ENCODE data around the gene EPHA3. TPM values are rescaled to one million over a fixed set of nuclear protein-coding genes. Genes with fewer than 3 reads are reported as not detected.

EPHA3 gene
- total and polyA plus RNA-seq, 2 of the 4 experiments (the other 2 are of a cell fraction): 0.10 to 0.18 TPM

DNA sequence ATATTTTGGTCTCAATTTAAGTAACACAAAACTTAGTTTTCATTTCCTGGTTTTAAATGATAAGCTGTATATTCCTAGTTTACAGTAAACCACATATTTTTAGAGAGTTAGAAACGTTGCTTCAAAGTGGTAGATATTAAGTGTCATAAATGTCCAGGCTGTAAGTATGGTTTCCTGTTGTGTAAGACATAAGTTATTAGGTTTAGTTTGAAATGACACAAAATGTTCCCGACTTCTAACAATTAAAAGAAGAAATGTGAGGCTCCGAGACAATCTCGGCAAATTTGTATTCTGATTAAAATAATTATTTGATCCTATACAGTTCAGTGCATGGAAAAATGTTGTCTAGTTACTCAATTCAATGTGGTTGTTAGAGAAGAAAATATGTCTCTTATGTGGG, 387.3 kb downstream of the EPHA3 start:
- no peak overlapping the region for H2AK5ac ChIP-seq (ENCODE audit: low read depth, low read length)
- no CpG with 5 or more reads among the region's 4 CpGs for WGBS, 2 experiments (ENCODE audit: extremely low coverage in 2 of 2, insufficient read length in 1 of 2)
- no peak for ATAC-seq (ENCODE audit: low read depth)
- no peak for DNase-seq
- dilution Hi-C loops (cut with HindIII; ENCODE audit: low sequenced_read_pairs, unreplicated experiment) (no loop called here), in situ Hi-C loops (cut with MboI; ENCODE audit: low sequenced_read_pairs) (no loop called here), intact Hi-C loops (cut with micrococcal nuclease) (no loop called here)
- no peak overlapping the region for H2BK20ac ChIP-seq (ENCODE audit: low read depth, low read length)
- no peak overlapping the region for H4K8ac ChIP-seq (ENCODE audit: low read depth in 2 of 2, low read length in 2 of 2)
- H3K9me1 ChIP-seq (ENCODE audit: insufficient read depth, low read length): no peaks in the 10 kb centered on the region
- H4K5ac ChIP-seq (ENCODE audit: low read depth, low read length): no peak overlapping the region
- no peaks in the 10 kb centered on the region for H3K9me3 ChIP-seq (ENCODE audit: control insufficient read depth, insufficient read depth, low read length)
- no peak overlapping the region for H3K4me2 ChIP-seq (ENCODE audit: low read depth, low read length)
- no peak overlapping the region for H3K4ac ChIP-seq (ENCODE audit: low read depth, low read length)
- no peak overlapping the region for H2AFZ ChIP-seq (replicated peaks; ENCODE audit: low read length, poor library complexity)
- no peak for TF ChIP-seq SMC3 (IDR thresholded peaks at IDR 0.05; ENCODE audit: low read depth, low read length)
- no peak for TF ChIP-seq FOS (IDR thresholded peaks at IDR 0.05; ENCODE audit: low read depth, low read length)
- TF ChIP-seq, protein P1, sequence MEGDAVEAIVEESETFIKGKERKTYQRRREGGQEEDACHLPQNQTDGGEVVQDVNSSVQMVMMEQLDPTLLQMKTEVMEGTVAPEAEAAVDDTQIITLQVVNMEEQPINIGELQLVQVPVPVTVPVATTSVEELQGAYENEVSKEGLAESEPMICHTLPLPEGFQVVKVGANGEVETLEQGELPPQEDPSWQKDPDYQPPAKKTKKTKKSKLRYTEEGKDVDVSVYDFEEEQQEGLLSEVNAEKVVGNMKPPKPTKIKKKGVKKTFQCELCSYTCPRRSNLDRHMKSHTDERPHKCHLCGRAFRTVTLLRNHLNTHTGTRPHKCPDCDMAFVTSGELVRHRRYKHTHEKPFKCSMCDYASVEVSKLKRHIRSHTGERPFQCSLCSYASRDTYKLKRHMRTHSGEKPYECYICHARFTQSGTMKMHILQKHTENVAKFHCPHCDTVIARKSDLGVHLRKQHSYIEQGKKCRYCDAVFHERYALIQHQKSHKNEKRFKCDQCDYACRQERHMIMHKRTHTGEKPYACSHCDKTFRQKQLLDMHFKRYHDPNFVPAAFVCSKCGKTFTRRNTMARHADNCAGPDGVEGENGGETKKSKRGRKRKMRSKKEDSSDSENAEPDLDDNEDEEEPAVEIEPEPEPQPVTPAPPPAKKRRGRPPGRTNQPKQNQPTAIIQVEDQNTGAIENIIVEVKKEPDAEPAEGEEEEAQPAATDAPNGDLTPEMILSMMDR (conservative IDR thresholded peaks at IDR 0.05; ENCODE audit: low read depth, low read length): no peak
- no peak for TF ChIP-seq MXI1 (IDR thresholded peaks at IDR 0.05; ENCODE audit: borderline replicate concordance, low read depth, low read length)
- TF ChIP-seq RAD21 (IDR thresholded peaks at IDR 0.05; ENCODE audit: low read length): no peak
- no peak for TF ChIP-seq NFE2L2 (IDR thresholded peaks at IDR 0.05; ENCODE audit: low read depth, low read length)
- no peak for TF ChIP-seq MAZ (IDR thresholded peaks at IDR 0.05; ENCODE audit: borderline replicate concordance, low read depth, low read length)
- TF ChIP-seq, protein P2, sequence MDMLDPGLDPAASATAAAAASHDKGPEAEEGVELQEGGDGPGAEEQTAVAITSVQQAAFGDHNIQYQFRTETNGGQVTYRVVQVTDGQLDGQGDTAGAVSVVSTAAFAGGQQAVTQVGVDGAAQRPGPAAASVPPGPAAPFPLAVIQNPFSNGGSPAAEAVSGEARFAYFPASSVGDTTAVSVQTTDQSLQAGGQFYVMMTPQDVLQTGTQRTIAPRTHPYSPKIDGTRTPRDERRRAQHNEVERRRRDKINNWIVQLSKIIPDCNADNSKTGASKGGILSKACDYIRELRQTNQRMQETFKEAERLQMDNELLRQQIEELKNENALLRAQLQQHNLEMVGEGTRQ (IDR thresholded peaks at IDR 0.05; ENCODE audit: low read depth, low read length): no peak
- TF ChIP-seq BHLHE40 (IDR thresholded peaks at IDR 0.05; ENCODE audit: low read depth, low read length): no peak
- no peak for TF ChIP-seq RCOR1 (IDR thresholded peaks at IDR 0.05; ENCODE audit: insufficient replicate concordance, low read length)
- no peak for TF ChIP-seq MAFK (IDR thresholded peaks at IDR 0.05; ENCODE audit: low read depth, low read length)
- TF ChIP-seq, protein P3, sequence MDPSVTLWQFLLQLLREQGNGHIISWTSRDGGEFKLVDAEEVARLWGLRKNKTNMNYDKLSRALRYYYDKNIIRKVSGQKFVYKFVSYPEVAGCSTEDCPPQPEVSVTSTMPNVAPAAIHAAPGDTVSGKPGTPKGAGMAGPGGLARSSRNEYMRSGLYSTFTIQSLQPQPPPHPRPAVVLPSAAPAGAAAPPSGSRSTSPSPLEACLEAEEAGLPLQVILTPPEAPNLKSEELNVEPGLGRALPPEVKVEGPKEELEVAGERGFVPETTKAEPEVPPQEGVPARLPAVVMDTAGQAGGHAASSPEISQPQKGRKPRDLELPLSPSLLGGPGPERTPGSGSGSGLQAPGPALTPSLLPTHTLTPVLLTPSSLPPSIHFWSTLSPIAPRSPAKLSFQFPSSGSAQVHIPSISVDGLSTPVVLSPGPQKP (IDR thresholded peaks at IDR 0.05; ENCODE audit: borderline replicate concordance, low read depth, low read length): no peak
- no peak for TF ChIP-seq RFX5 (IDR thresholded peaks at IDR 0.05; ENCODE audit: low read depth, low read length)
- TF ChIP-seq POLR2A (IDR thresholded peaks at IDR 0.05; ENCODE audit: low read depth, low read length): no peak
- TF ChIP-seq CEBPB (IDR thresholded peaks at IDR 0.05; ENCODE audit: low read depth, low read length): no peak
- no peak for TF ChIP-seq CHD1 (IDR thresholded peaks at IDR 0.05; ENCODE audit: low read depth, low read length)
- no peaks in the 10 kb centered on the region for H3K79me1 ChIP-seq (ENCODE audit: low read depth in 1 of 2, low read length in 2 of 2)
- no TSS peak for BruUV-seq (replicated peaks)
- H4K20me1 ChIP-seq (ENCODE audit: insufficient read depth, low read length): no peaks in the 10 kb centered on the region
- ChIA-PET POLR2A (ENCODE audit: unreplicated experiment) (no interaction called here), CTCF (no interaction called here)
- no peak overlapping the region for H2BK15ac ChIP-seq (ENCODE audit: low read depth, low read length)
- no peak overlapping the region for H3K23ac ChIP-seq (ENCODE audit: low read depth, low read length)
- H4K91ac ChIP-seq (ENCODE audit: insufficient read depth, low read depth, low read length): no peak overlapping the region
- no peak overlapping the region for H2BK120ac ChIP-seq (ENCODE audit: low read depth, low read length)
- H3K56ac ChIP-seq (ENCODE audit: extremely low read depth, insufficient read depth, low read length): no peak overlapping the region
- H2AK9ac ChIP-seq (replicated peaks; ENCODE audit: low read depth, low read length, poor library complexity): no peak overlapping the region
- H3K27me3 ChIP-seq (ENCODE audit: control insufficient read depth, insufficient read depth, low read length): no peaks in the 10 kb centered on the region
- no peak overlapping the region for H3K27ac ChIP-seq (ENCODE audit: insufficient read depth, low read length)
- H2BK5ac ChIP-seq (ENCODE audit: low read depth, low read length, poor library complexity, severe bottlenecking): no peak overlapping the region
- no peak overlapping the region for H3K18ac ChIP-seq (ENCODE audit: low read depth, low read length)
- no peak overlapping the region for H3K9ac ChIP-seq (ENCODE audit: low read depth, low read length)
- no peak overlapping the region for H3K4me3 ChIP-seq (ENCODE audit: insufficient read depth, low read depth, low read length)
- H3K36me3 ChIP-seq (ENCODE audit: control insufficient read depth, insufficient read depth, low read length): no peaks in the 10 kb centered on the region
- H3K14ac ChIP-seq (replicated peaks; ENCODE audit: low read depth, low read length): no peak overlapping the region
- no peaks in the 10 kb centered on the region for H3K4me1 ChIP-seq (ENCODE audit: control insufficient read depth, insufficient read depth, low read length)
